Measurements from ENCODE around the gene ITGAE.
A peak's percentile ranks its signal among the peaks of the same experiment; 100 is the strongest.

Gene ITGAE

DNA sequence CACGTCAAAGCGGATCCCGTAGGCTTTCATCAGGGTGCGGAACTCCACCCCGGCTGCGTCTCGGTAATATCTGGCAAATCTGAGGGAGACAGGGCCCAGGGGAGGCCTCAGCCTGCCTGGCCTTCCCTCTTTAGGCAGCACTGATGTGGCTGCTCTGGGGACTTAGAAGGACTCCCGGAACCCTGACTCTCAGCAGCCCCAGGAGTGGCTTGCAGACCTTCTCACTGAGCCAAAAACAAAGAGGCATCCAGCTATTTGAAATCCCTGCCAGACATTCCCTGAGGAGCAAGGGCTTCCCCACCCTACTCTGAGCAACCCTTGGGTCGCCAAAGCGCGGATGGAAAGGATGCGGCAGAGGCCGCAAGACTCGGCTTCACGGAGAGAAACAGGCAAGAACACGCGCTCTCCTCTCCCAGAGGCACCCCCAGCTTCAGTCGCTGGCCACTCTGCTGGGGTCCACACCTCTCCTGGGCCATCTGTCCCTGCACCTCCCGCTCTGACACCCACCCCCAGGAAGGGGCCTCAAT lies 112.9 kb downstream of the ITGAE start:
- no peaks in the 10 kb centered on the region for H3K36me3 ChIP-seq (ENCODE audit: control insufficient read depth, insufficient read depth, low read length)
- H3K4me1 ChIP-seq: no peaks in the 10 kb centered on the region
- H3K79me2 ChIP-seq: peaks cover 7% of the 10 kb centered on the region
- H3K27ac ChIP-seq: no peak overlapping the region
- no peak overlapping the region for H3K9ac ChIP-seq
- no peaks in the 10 kb centered on the region for H3K9me3 ChIP-seq (ENCODE audit: control insufficient read depth, low read length)
- H3K4me2 ChIP-seq (ENCODE audit: low read length): no peak overlapping the region
- H3K4me3 ChIP-seq (ENCODE audit: low read depth, low read length): no peak overlapping the region
- TF ChIP-seq, protein P1, sequence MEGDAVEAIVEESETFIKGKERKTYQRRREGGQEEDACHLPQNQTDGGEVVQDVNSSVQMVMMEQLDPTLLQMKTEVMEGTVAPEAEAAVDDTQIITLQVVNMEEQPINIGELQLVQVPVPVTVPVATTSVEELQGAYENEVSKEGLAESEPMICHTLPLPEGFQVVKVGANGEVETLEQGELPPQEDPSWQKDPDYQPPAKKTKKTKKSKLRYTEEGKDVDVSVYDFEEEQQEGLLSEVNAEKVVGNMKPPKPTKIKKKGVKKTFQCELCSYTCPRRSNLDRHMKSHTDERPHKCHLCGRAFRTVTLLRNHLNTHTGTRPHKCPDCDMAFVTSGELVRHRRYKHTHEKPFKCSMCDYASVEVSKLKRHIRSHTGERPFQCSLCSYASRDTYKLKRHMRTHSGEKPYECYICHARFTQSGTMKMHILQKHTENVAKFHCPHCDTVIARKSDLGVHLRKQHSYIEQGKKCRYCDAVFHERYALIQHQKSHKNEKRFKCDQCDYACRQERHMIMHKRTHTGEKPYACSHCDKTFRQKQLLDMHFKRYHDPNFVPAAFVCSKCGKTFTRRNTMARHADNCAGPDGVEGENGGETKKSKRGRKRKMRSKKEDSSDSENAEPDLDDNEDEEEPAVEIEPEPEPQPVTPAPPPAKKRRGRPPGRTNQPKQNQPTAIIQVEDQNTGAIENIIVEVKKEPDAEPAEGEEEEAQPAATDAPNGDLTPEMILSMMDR (IDR thresholded peaks at IDR 0.05): no peak
- H2AFZ ChIP-seq: no peak overlapping the region
- H3K27me3 ChIP-seq (ENCODE audit: control insufficient read depth, insufficient read depth, low read length): no peaks in the 10 kb centered on the region

DNA sequence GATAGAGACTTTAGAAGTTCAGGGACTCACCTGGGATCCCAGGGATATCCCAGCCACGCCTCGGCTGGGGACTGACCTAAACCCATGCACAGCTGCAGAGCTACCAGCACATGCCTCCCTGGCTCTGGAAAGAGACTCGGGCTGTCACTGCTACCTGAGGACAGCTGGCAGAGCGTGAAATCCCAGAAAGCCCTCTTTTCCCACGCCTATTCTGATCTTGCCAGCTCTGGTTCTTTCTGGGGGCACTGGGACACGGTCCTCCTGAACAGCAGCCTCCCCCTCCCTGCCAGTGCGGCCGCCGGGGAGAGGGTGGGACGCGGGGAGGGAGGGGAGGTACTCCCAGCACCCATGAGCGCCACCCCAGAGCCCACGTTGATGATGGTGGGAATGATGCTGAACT lies 115.8 kb downstream of the ITGAE start:
- H3K4me3 ChIP-seq (ENCODE audit: low read depth, low read length): no peak overlapping the region
- H3K27ac ChIP-seq: no peak overlapping the region
- H3K9me3 ChIP-seq (ENCODE audit: control insufficient read depth, low read length): no peaks in the 10 kb centered on the region
- no peak overlapping the region for H2AFZ ChIP-seq
- no peak overlapping the region for H3K4me2 ChIP-seq (ENCODE audit: low read length)
- no peaks in the 10 kb centered on the region for H3K79me2 ChIP-seq
- TF ChIP-seq, protein P1 (IDR thresholded peaks at IDR 0.05): no peak
- H3K27me3 ChIP-seq (ENCODE audit: control insufficient read depth, insufficient read depth, low read length): no peaks in the 10 kb centered on the region
- no peaks in the 10 kb centered on the region for H3K4me1 ChIP-seq
- no peak overlapping the region for H3K9ac ChIP-seq
- no peaks in the 10 kb centered on the region for H3K36me3 ChIP-seq (ENCODE audit: control insufficient read depth, insufficient read depth, low read length)

DNA sequence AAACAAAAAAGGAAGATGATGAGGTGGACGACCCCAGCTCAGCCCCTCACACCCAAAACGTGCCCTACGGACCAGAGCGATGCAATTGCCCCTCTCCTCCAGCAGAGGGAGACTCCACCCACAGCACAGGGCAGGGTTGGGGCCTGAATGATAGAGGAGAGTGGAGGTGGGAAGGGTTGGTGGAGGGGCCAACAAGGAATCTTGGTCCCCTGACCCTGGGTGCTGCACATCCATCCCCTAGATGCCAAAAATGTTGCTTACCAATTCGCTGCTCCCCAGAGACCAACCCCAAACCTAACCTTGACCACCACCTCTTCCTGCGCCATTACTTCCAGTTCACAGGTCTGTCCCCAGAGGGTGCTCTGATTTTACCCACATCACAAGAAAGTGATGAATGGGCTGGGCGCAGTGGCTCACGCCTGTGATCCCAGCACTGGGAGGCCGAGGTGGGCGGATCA lies 117.9 kb downstream of the ITGAE start:
- Histone ChIP-seq H3K79me2 (no peaks in the 10 kb centered on the region), H2AFZ (no peak overlapping the region), H3K9me3 (ENCODE audit: control insufficient read depth, low read length) (no peaks in the 10 kb centered on the region), H3K36me3 (ENCODE audit: control insufficient read depth, insufficient read depth, low read length) (no peaks in the 10 kb centered on the region), H3K4me1 (peaks cover 9% of the 10 kb centered on the region), H3K9ac (no peak overlapping the region), H3K27me3 (ENCODE audit: control insufficient read depth, insufficient read depth, low read length) (no peaks in the 10 kb centered on the region), H3K4me3 (ENCODE audit: low read depth, low read length) (no peak overlapping the region), H3K27ac (no peak overlapping the region), H3K4me2 (ENCODE audit: low read length) (no peak overlapping the region)
- TF ChIP-seq, protein P1 (IDR thresholded peaks at IDR 0.05): peak; percentile 93

DNA sequence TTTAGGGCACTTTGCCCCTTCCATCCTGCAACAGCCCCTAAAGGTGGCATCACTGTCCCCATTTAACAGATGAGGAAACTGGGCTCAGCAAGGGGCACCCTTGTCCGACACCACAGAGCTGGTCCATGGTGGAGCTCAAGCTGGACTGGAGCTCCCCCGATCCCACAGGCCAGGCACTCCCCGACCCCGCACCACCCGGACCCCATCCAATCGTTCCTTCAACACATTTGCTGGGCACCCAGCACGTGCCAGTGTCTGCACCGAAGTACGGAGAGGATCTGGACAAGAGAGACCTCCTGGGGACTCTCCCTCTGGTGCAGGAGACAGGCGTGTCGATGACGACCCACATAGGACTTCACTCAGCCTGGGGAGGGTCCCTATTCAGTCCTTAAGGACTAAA lies 119.0 kb downstream of the ITGAE start:
- Histone ChIP-seq H3K4me2 (ENCODE audit: low read length) (no peak overlapping the region), H3K27me3 (ENCODE audit: control insufficient read depth, insufficient read depth, low read length) (no peaks in the 10 kb centered on the region), H2AFZ (no peak overlapping the region), H3K9me3 (ENCODE audit: control insufficient read depth, low read length) (no peaks in the 10 kb centered on the region), H3K4me3 (ENCODE audit: low read depth, low read length) (no peak overlapping the region), H3K36me3 (ENCODE audit: control insufficient read depth, insufficient read depth, low read length) (no peaks in the 10 kb centered on the region), H3K9ac (no peak overlapping the region), H3K79me2 (no peaks in the 10 kb centered on the region), H3K4me1 (peaks cover 13% of the 10 kb centered on the region), H3K27ac (no peak overlapping the region)
- TF ChIP-seq, protein P1 (IDR thresholded peaks at IDR 0.05): no peak

DNA sequence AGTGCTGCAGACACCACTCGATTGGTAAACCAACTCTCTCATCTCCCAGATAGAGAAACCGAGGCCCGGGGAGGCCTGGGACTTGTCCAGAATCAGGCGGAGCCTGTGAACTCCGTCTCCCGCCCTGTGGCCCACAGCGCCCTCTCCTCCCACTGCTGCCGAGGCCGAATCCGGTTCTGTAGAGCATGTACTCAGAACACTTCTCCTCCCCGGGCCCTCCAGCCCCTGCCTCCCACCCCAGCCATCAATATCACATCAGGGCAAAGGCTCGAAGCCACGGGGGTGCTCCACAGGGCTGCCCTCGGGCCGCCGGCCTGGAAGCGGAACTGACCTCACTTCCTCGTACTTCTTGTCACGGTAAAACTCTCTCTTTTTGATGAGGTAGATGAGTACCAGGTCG lies 119.4 kb downstream of the ITGAE start:
- Histone ChIP-seq H3K4me3 (ENCODE audit: low read depth, low read length) (no peak overlapping the region), H3K4me2 (ENCODE audit: low read length) (no peak overlapping the region), H3K9me3 (ENCODE audit: control insufficient read depth, low read length) (no peaks in the 10 kb centered on the region), H3K4me1 (peaks cover 13% of the 10 kb centered on the region), H3K36me3 (ENCODE audit: control insufficient read depth, insufficient read depth, low read length) (no peaks in the 10 kb centered on the region), H3K27ac (no peak overlapping the region), H2AFZ (no peak overlapping the region), H3K9ac (no peak overlapping the region), H3K27me3 (ENCODE audit: control insufficient read depth, insufficient read depth, low read length) (no peaks in the 10 kb centered on the region), H3K79me2 (no peaks in the 10 kb centered on the region)
- TF ChIP-seq, protein P1 (IDR thresholded peaks at IDR 0.05): no peak
